A549 (cell line): ENCODE data around the gene PLSCR2.

Source experiments
- CHD4 ChIP-seq: fragments of 200-600 bp; sonication (generic); IDR thresholded peaks from 2 replicates; pipeline ENCODE4 v1.6.1; 2016; ENCODE audit warnings: antibody characterized with exemption, mild to moderate bottlenecking, borderline replicate concordance
- FOXS1 ChIP-seq: fragments of 250-450 bp; sonication (Bioruptor Pico); IDR thresholded peaks from 2 replicates; pipeline ENCODE4 v1.5.0; 2020; ENCODE audit warnings: mild to moderate bottlenecking, moderate library complexity
- JUNB ChIP-seq: fragments of >200 bp; sonication (Bioruptor Twin); formaldehyde crosslinking; IDR thresholded peaks from 2 replicates; pipeline ENCODE4 v1.6.1; 2016
- MAFK ChIP-seq: fragments of 450-650 bp; IDR thresholded peaks from 2 replicates; pipeline ENCODE4 v1.6.1; 2014; ENCODE audit not compliant: partially characterized antibody
- MYC ChIP-seq: IDR thresholded peaks from 2 replicates; pipeline ENCODE4 v1.6.1; 2012; ENCODE audit warnings: mild to moderate bottlenecking, inconsistent platforms, low read length, improper control_type of control experiment, borderline replicate concordance
- NFE2L2 ChIP-seq: fragments of 150-350 bp; conservative IDR thresholded peaks from 2 replicates; pipeline ENCODE4 v1.6.1; 2014; ENCODE audit warnings: low read length
- POLR2A ChIP-seq: IDR thresholded peaks from 2 replicates; pipeline ENCODE4 v1.6.1; 2012; ENCODE audit warnings: mild to moderate bottlenecking, low read length
- REST ChIP-seq: fragments of 200-600 bp; sonication (generic); IDR thresholded peaks from 2 replicates; pipeline ENCODE4 v1.6.1; 2016; ENCODE audit warnings: antibody characterized with exemption, mild to moderate bottlenecking, moderate library complexity
- ZFP36 ChIP-seq: fragments of 450-650 bp; IDR thresholded peaks from 2 replicates; pipeline ENCODE4 v1.6.1; 2014; ENCODE audit warnings: borderline replicate concordance; ENCODE audit not compliant: partially characterized antibody
- TF ChIP-seq, protein P1 (sequence below): fragments of >200 bp; sonication (Bioruptor Twin); formaldehyde crosslinking; IDR thresholded peaks from 3 replicates; pipeline ENCODE4 v1.5.1; 2016

GRCh38 chr3:146468671-146469149 is 651 bp downstream of the PLSCR2 start:
- TF ChIP-seq POLR2A (no peak), REST (no peak), CHD4 (no peak), MYC (no peak), FOXS1 (CRISPR knock-in tag) (no peak), MAFK (no peak), ZFP36 (no peak), JUNB (no peak), NFE2L2 (no peak)
- TF ChIP-seq, protein P1, sequence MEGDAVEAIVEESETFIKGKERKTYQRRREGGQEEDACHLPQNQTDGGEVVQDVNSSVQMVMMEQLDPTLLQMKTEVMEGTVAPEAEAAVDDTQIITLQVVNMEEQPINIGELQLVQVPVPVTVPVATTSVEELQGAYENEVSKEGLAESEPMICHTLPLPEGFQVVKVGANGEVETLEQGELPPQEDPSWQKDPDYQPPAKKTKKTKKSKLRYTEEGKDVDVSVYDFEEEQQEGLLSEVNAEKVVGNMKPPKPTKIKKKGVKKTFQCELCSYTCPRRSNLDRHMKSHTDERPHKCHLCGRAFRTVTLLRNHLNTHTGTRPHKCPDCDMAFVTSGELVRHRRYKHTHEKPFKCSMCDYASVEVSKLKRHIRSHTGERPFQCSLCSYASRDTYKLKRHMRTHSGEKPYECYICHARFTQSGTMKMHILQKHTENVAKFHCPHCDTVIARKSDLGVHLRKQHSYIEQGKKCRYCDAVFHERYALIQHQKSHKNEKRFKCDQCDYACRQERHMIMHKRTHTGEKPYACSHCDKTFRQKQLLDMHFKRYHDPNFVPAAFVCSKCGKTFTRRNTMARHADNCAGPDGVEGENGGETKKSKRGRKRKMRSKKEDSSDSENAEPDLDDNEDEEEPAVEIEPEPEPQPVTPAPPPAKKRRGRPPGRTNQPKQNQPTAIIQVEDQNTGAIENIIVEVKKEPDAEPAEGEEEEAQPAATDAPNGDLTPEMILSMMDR = no peak
